ENCODE results near the gene CA4. TPM values are rescaled to one million over a fixed set of nuclear protein-coding genes. Genes with fewer than 3 reads are reported as not detected.
"Not testable (repeated sequence)": the region's sequence is repeated elsewhere in the genome, so short reads cannot be mapped to it uniquely, and the experiment has no call there.

The CA4 gene
- total RNA-seq, 2 experiments from 2014 or later, result not detected

DNA sequence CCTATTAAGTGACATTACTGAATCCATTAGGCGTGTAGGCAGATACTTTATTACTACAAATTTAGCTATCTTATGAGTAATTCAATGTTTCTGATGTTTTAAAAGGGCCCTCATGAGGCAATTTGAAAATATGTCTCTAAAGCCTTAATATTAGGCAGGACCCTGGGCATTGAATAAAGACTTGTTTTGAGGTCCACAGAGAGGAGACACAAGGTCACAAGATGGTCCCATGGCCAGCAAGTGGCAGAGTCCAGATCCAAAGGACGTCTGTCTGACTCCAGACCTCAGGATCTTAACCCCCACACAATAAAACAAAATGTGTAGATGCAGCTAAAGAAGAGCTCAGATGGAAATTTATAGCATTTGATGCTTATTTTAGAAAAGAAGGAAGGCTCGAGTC, 39.2 kb upstream of the CA4 start:
- ChIA-PET CTCF (interaction anchor here (0.9 kb wide), 1 partner anchor 13 kb away, joined by 3 read pairs; no protein-coding TSS in a partner anchor), POLR2A (no interaction called here)
- H3K27ac Mint-ChIP-seq, result no peak overlapping the region
- no peak for ATAC-seq
- H3K9me3 Mint-ChIP-seq (ENCODE audit: low read depth), result no peaks in the 10 kb centered on the region
- H3K4me3 Mint-ChIP-seq, result no peak overlapping the region
- H3K36me3 Mint-ChIP-seq (ENCODE audit: low read depth), result no peaks in the 10 kb centered on the region
- H3K4me1 Mint-ChIP-seq, result no peaks in the 10 kb centered on the region
- intact Hi-C loops (cut with DNase I, micrococcal nuclease), result no loop called here
- no peak for DNase-seq
- H3K27me3 Mint-ChIP-seq, result peaks cover 7% of the 10 kb centered on the region

- POLR2A ChIA-PET; H3K9me3 Mint-ChIP-seq (ENCODE audit: low read depth); H3K27ac Mint-ChIP-seq; DNase-seq; H3K36me3 Mint-ChIP-seq (ENCODE audit: low read depth); H3K4me1 Mint-ChIP-seq; H3K27me3 Mint-ChIP-seq; CTCF ChIA-PET; H3K4me3 Mint-ChIP-seq; intact Hi-C loops (cut with DNase I, micrococcal nuclease): not testable (repeated sequence)
- peak; percentile 42 for ATAC-seq
These were observed 38.1 kb upstream of the CA4 start for GRCh38 chr17:60111661-60112060.

DNA sequence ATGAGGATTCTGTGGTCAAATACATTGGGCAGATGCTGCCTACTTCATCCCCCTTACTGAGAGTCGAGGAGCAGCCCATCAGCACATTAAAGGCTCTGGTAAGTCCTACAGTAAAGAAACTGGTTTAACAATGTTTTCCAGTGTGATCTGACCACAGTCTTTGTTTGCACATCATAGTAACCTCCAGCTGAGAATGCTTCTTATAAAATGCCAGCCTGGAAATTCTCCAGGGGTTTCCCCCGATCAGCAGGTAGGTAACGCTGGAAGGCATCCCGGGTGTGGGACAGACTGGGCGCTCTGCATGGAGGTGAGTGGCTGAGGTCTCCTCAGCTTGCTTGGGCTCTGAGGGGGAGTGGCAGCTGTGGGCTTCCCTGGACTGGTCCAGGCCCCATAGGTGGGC, 34.4 kb upstream of the CA4 start:
- intact Hi-C loops (cut with DNase I, micrococcal nuclease); H3K9me3 Mint-ChIP-seq (ENCODE audit: low read depth); POLR2A ChIA-PET; H3K36me3 Mint-ChIP-seq (ENCODE audit: low read depth); H3K27me3 Mint-ChIP-seq; H3K4me3 Mint-ChIP-seq; ATAC-seq; DNase-seq; H3K4me1 Mint-ChIP-seq; H3K27ac Mint-ChIP-seq; CTCF ChIA-PET: not testable (repeated sequence)

DNA sequence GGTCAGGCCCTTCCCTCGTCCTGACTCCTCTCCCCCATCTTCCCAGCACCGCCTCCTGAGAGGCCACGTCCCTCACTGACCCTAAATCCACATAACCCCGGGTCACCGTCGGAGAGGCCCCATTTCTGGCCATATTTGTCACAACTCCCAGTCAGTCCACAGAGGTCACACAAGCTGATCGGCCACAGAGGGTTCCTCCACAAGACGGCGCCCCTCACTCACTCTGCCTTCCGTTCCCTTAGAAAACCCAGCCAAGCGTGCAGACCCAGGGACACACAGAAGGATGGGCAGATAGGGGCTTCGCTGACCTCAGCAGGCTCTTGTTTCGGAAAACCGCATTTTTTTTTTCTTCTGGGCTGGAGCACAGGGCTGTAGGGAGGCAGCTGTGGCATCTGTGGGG, 33.6 kb upstream of the CA4 start:
- intact Hi-C loops (cut with DNase I, micrococcal nuclease); POLR2A ChIA-PET; H3K27ac Mint-ChIP-seq; DNase-seq; H3K4me1 Mint-ChIP-seq; CTCF ChIA-PET; H3K4me3 Mint-ChIP-seq; H3K9me3 Mint-ChIP-seq (ENCODE audit: low read depth); ATAC-seq; H3K36me3 Mint-ChIP-seq (ENCODE audit: low read depth); H3K27me3 Mint-ChIP-seq: not testable (repeated sequence)

DNA sequence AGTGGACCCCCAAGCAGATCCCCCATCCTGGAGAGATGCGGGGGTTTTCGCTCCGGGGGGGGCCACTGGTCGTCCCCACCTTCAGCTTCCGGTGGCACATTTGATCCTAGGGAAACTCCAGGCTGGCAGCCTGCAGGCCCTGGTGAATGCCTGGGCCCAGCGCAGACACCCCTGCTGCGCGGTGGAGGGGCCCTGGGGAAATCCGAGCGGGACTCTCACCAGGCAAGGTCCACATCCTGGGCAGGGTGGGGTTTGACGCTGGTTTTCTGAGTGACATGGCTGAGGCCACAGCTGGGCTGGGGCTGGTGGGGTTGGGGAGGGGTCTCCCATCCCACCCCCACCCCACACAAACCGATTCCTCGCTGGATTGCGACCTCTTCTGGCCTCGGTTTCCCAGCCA, 30.6 kb upstream of the CA4 start:
- ATAC-seq; intact Hi-C loops (cut with DNase I, micrococcal nuclease); H3K36me3 Mint-ChIP-seq (ENCODE audit: low read depth); H3K9me3 Mint-ChIP-seq (ENCODE audit: low read depth); H3K27me3 Mint-ChIP-seq; CTCF ChIA-PET; DNase-seq; H3K4me1 Mint-ChIP-seq; H3K27ac Mint-ChIP-seq; POLR2A ChIA-PET; H3K4me3 Mint-ChIP-seq: not testable (repeated sequence)

GRCh38 chr17:60119807-60120748, 29.7 kb upstream of the CA4 start:
- H3K27ac Mint-ChIP-seq; H3K36me3 Mint-ChIP-seq (ENCODE audit: low read depth); POLR2A ChIA-PET; H3K4me3 Mint-ChIP-seq; H3K4me1 Mint-ChIP-seq; intact Hi-C loops (cut with DNase I, micrococcal nuclease); H3K27me3 Mint-ChIP-seq; H3K9me3 Mint-ChIP-seq (ENCODE audit: low read depth); CTCF ChIA-PET; DNase-seq: not testable (repeated sequence)
- peak; percentile 53 for ATAC-seq

- intact Hi-C loops (cut with DNase I, micrococcal nuclease), result no loop called here
- Mint-ChIP-seq H3K27me3 (no peaks in the 10 kb centered on the region), H3K9me3 (ENCODE audit: low read depth) (no peaks in the 10 kb centered on the region), H3K36me3 (ENCODE audit: low read depth) (peaks cover 4% of the 10 kb centered on the region), H3K4me1 (no peaks in the 10 kb centered on the region), H3K4me3 (no peak overlapping the region), H3K27ac (no peak overlapping the region)
- CTCF ChIA-PET, result interaction anchor here (1.7 kb wide), 1 partner anchor 16 kb away, joined by 5 read pairs; no protein-coding TSS in a partner anchor
- no peak for ATAC-seq
- no peak for DNase-seq
- POLR2A ChIA-PET, result no interaction called here
These were observed 22.4 kb upstream of the CA4 start for GRCh38 chr17:60127068-60128064.

DNA sequence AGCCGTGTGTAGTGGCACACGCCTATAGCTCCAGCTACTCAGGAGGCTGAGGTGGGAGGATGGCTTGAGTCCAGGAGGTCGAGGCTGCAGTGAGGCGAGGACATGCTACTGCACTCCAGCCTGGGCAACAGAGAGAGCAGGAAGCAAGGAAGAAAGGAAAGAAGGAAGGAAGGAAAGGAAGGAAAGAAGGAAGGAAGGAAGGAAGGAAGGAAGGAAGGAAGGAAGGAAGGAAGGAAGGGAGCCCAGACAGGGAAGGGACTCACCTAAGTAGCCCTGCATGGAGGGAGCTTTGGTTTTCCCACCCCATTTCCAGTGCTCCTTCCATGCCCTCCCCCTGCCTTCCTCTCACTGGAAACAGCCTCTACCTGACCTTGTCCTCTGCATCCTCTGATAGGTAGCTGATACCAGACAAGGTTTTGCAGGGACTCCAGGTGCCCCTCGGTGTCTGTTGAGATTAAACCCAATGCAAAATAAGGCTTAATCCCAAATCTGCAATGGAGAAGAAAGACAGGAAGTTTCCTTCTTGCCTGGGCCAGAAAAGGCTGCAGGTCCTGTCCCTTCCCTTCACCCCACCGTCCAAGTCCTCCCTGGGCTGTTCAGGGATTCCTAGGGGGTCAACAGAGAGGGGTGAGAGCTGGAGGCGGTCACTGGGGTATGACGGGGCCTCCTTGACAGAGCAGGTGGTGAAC, 21.5 kb upstream of the CA4 start:
- intact Hi-C loops (cut with DNase I, micrococcal nuclease), result no loop called here
- POLR2A ChIA-PET, result no interaction called here
- CTCF ChIA-PET, result interaction anchor here (0.7 to 1.7 kb wide), 2 partner anchors 15 to 20 kb away, joined by 3 to 5 read pairs; no protein-coding TSS in a partner anchor

GRCh38 chr17:60129164-60129563, 20.6 kb upstream of the CA4 start:
- DNase-seq (no peak), ATAC-seq (no peak)
- no peak overlapping the region for H3K27ac Mint-ChIP-seq
- no peaks in the 10 kb centered on the region for H3K27me3 Mint-ChIP-seq
- intact Hi-C loops (cut with DNase I, micrococcal nuclease), result no loop called here
- no peak overlapping the region for H3K4me3 Mint-ChIP-seq
- H3K36me3 Mint-ChIP-seq (ENCODE audit: low read depth), result peaks cover 11% of the 10 kb centered on the region
- peaks cover 8% of the 10 kb centered on the region for H3K4me1 Mint-ChIP-seq
- POLR2A ChIA-PET, result no interaction called here
- CTCF ChIA-PET, result interaction anchor here (0.7 kb wide), 1 partner anchor 19 kb away, joined by 3 read pairs; no protein-coding TSS in a partner anchor
- H3K9me3 Mint-ChIP-seq (ENCODE audit: low read depth), result no peaks in the 10 kb centered on the region

More for the DNA sequence above, 21.5 kb upstream of the CA4 start:
- H3K27ac Mint-ChIP-seq, result no peak overlapping the region
- H3K36me3 Mint-ChIP-seq (ENCODE audit: low read depth), result peaks cover 11% of the 10 kb centered on the region
- no peak for DNase-seq
- H3K4me1 Mint-ChIP-seq, result peaks cover 2% of the 10 kb centered on the region
- H3K4me3 Mint-ChIP-seq, result no peak overlapping the region
- no peaks in the 10 kb centered on the region for H3K9me3 Mint-ChIP-seq (ENCODE audit: low read depth)
- ATAC-seq, result no peak
- no peaks in the 10 kb centered on the region for H3K27me3 Mint-ChIP-seq

- Mint-ChIP-seq H3K36me3 (ENCODE audit: low read depth) (peaks cover 13% of the 10 kb centered on the region), H3K27me3 (no peaks in the 10 kb centered on the region), H3K4me1 (peaks cover 15% of the 10 kb centered on the region), H3K4me3 (no peak overlapping the region), H3K9me3 (ENCODE audit: low read depth) (no peaks in the 10 kb centered on the region), H3K27ac (no peak overlapping the region)
- no peak for DNase-seq
- ChIA-PET POLR2A (no interaction called here), CTCF (no interaction called here)
- ATAC-seq, result no peak
- intact Hi-C loops (cut with DNase I, micrococcal nuclease), result no loop called here
These were observed 19.3 kb upstream of the CA4 start for GRCh38 chr17:60130466-60130865.

Data from activated CD4-positive, alpha-beta T cell treated with anti-CD3 and anti-CD28 coated beads for 36 hours (primary cell).